ENCODE measurements around the gene ANP32E. TPM values are rescaled to one million over a fixed set of nuclear protein-coding genes. Genes with fewer than 3 reads are reported as not detected.
"Not testable (repeated sequence)": the region's sequence is repeated elsewhere in the genome, so short reads cannot be mapped to it uniquely, and the experiment has no call there.

The ANP32E gene
- total RNA-seq, 1 donor from 2014 or later, result 35.6 TPM

- TF ChIP-seq CTCF (IDR thresholded peaks at IDR 0.05; ENCODE audit: unreplicated experiment), result no peak
- DNase-seq (ENCODE audit: low spot score), result no peak
- no peaks in the 10 kb centered on the region for H3K27me3 Mint-ChIP-seq (ENCODE audit: unreplicated experiment)
- H3K4me1 Mint-ChIP-seq (ENCODE audit: unreplicated experiment), result no peaks in the 10 kb centered on the region
- no peak overlapping the region for H3K27ac Mint-ChIP-seq (ENCODE audit: unreplicated experiment)
- no peaks in the 10 kb centered on the region for H3K9me3 Mint-ChIP-seq (ENCODE audit: unreplicated experiment)
- no peak overlapping the region for H3K4me3 Mint-ChIP-seq (ENCODE audit: unreplicated experiment)
- H3K36me3 Mint-ChIP-seq (ENCODE audit: low read depth, unreplicated experiment), result no peaks in the 10 kb centered on the region
Measured at GRCh38 chr1:150243003-150243402, 7.1 kb upstream of the ANP32E start.

- Mint-ChIP-seq H3K27ac (ENCODE audit: unreplicated experiment) (no peak overlapping the region), H3K36me3 (ENCODE audit: low read depth, unreplicated experiment) (peaks cover 12% of the 10 kb centered on the region), H3K9me3 (ENCODE audit: unreplicated experiment) (no peaks in the 10 kb centered on the region), H3K27me3 (ENCODE audit: unreplicated experiment) (peaks cover 5% of the 10 kb centered on the region), H3K4me1 (ENCODE audit: unreplicated experiment) (peaks cover 17% of the 10 kb centered on the region), H3K4me3 (ENCODE audit: unreplicated experiment) (no peak overlapping the region)
- no peak for DNase-seq (ENCODE audit: low spot score)
- TF ChIP-seq CTCF (IDR thresholded peaks at IDR 0.05; ENCODE audit: unreplicated experiment), result no peak
Measured at GRCh38 chr1:150237746-150238145, 1.8 kb upstream of the ANP32E start.

GRCh38 chr1:150237176-150237575, 1.3 kb upstream of the ANP32E start:
- peaks cover 17% of the 10 kb centered on the region for H3K4me1 Mint-ChIP-seq (ENCODE audit: unreplicated experiment)
- H3K4me3 Mint-ChIP-seq (ENCODE audit: unreplicated experiment); H3K27ac Mint-ChIP-seq (ENCODE audit: unreplicated experiment); DNase-seq (ENCODE audit: low spot score); H3K9me3 Mint-ChIP-seq (ENCODE audit: unreplicated experiment); H3K27me3 Mint-ChIP-seq (ENCODE audit: unreplicated experiment): not testable (repeated sequence)
- peaks cover 12% of the 10 kb centered on the region for H3K36me3 Mint-ChIP-seq (ENCODE audit: low read depth, unreplicated experiment)

GRCh38 chr1:150236614-150237100, 745 bp upstream of the ANP32E start:
- peaks cover 5% of the 10 kb centered on the region for H3K27me3 Mint-ChIP-seq (ENCODE audit: unreplicated experiment)
- peaks cover 17% of the 10 kb centered on the region for H3K4me1 Mint-ChIP-seq (ENCODE audit: unreplicated experiment)
- peaks cover 12% of the 10 kb centered on the region for H3K36me3 Mint-ChIP-seq (ENCODE audit: low read depth, unreplicated experiment)
- no peak overlapping the region for H3K4me3 Mint-ChIP-seq (ENCODE audit: unreplicated experiment)
- no peak for TF ChIP-seq CTCF (IDR thresholded peaks at IDR 0.05; ENCODE audit: unreplicated experiment)
- no peak for DNase-seq (ENCODE audit: low spot score)
- H3K9me3 Mint-ChIP-seq (ENCODE audit: unreplicated experiment), result no peaks in the 10 kb centered on the region
- no peak overlapping the region for H3K27ac Mint-ChIP-seq (ENCODE audit: unreplicated experiment)

- Mint-ChIP-seq H3K9me3 (ENCODE audit: unreplicated experiment) (no peaks in the 10 kb centered on the region), H3K27me3 (ENCODE audit: unreplicated experiment) (peaks cover 6% of the 10 kb centered on the region), H3K36me3 (ENCODE audit: low read depth, unreplicated experiment) (peaks cover 12% of the 10 kb centered on the region), H3K27ac (ENCODE audit: unreplicated experiment) (no peak overlapping the region), H3K4me1 (ENCODE audit: unreplicated experiment) (peaks cover 17% of the 10 kb centered on the region), H3K4me3 (ENCODE audit: unreplicated experiment) (no peak overlapping the region)
- DNase-seq (ENCODE audit: low spot score), result peak; percentile 11
- no peak for TF ChIP-seq CTCF (IDR thresholded peaks at IDR 0.05; ENCODE audit: unreplicated experiment)
Measured at GRCh38 chr1:150235294-150235851, 539 bp downstream of the ANP32E start.

All from endothelial cell (in vitro differentiated cells).